Activated CD4-positive, alpha-beta T cell treated with anti-CD3 and anti-CD28 coated beads, Interleukin-2, amount 50 U/mL, for 1 hour (primary cell): ENCODE data around the gene VSTM4.

Experiments
- DNase-seq: peaks from one replicate; pipeline ENCODE4 v3.0.0-alpha.2; 2020

Gene VSTM4

GRCh38 chr10:49037187-49037586 is 78.1 kb downstream of the VSTM4 start:
- no peak for DNase-seq

- DNase-seq: no peak
Measured at GRCh38 chr10:49036638-49037037, 78.7 kb downstream of the VSTM4 start.

GRCh38 chr10:49035920-49036319 is 79.4 kb downstream of the VSTM4 start:
- no peak for DNase-seq

- DNase-seq: no peak
Measured at GRCh38 chr10:49034925-49035324, 80.4 kb downstream of the VSTM4 start.

GRCh38 chr10:49033939-49034338 is 81.4 kb downstream of the VSTM4 start:
- DNase-seq: no peak

- DNase-seq: no peak
Measured at GRCh38 chr10:49029666-49030065, 85.7 kb downstream of the VSTM4 start.

- DNase-seq: no peak
Measured at GRCh38 chr10:49028639-49029038, 86.7 kb downstream of the VSTM4 start.

- no peak for DNase-seq
Measured at GRCh38 chr10:49025347-49025983, 89.9 kb downstream of the VSTM4 start.

GRCh38 chr10:49024484-49024883 is 90.8 kb downstream of the VSTM4 start:
- no peak for DNase-seq

- no peak for DNase-seq
Measured at GRCh38 chr10:49023752-49024151, 91.6 kb downstream of the VSTM4 start.

- DNase-seq: no peak
Measured at GRCh38 chr10:49023071-49023470, 92.3 kb downstream of the VSTM4 start.

GRCh38 chr10:49021685-49022084 is 93.6 kb downstream of the VSTM4 start:
- DNase-seq: no peak

- DNase-seq: no peak
Measured at GRCh38 chr10:49015700-49016099, 99.6 kb downstream of the VSTM4 start.

- DNase-seq: no peak
Measured at GRCh38 chr10:49012603-49013002, 102.7 kb downstream of the VSTM4 start.

- no peak for DNase-seq
Measured at GRCh38 chr10:49011756-49012155, 103.6 kb downstream of the VSTM4 start.

GRCh38 chr10:49010865-49011264 is 104.5 kb downstream of the VSTM4 start:
- DNase-seq: no peak

- no peak for DNase-seq
Measured at GRCh38 chr10:49010295-49010694, 105.0 kb downstream of the VSTM4 start.

- no peak for DNase-seq
Measured at GRCh38 chr10:49009199-49009979, 105.9 kb downstream of the VSTM4 start.

GRCh38 chr10:49008505-49009198 is 106.7 kb downstream of the VSTM4 start:
- DNase-seq: no peak

- DNase-seq: no peak
Measured at GRCh38 chr10:49008091-49008490, 107.2 kb downstream of the VSTM4 start.

GRCh38 chr10:49007129-49007528 is 108.2 kb downstream of the VSTM4 start:
- no peak for DNase-seq

- no peak for DNase-seq
Measured at GRCh38 chr10:49005270-49005669, 110.1 kb downstream of the VSTM4 start.

- DNase-seq: no peak
Measured at GRCh38 chr10:49001870-49002672, 113.3 kb downstream of the VSTM4 start.
